Neural cell (in vitro differentiated cells): Measurements from ENCODE around the gene TMEM253. TPM values are rescaled to one million over a fixed set of nuclear protein-coding genes. Genes with fewer than 3 reads are reported as not detected.

Experiments used
- polyA plus RNA-seq: library from polyadenylated mRNA; depleted of rRNA; stranded (reverse); fragments of >200 nt; gene quantifications from 2 replicates; pipeline ENCODE4 v1.2.3, GENCODE V29; 2014
- small RNA-seq, 3 experiments: library from RNA; depleted of rRNA; stranded (forward); fragments of <200 nt; gene quantifications; one replicate each; pipeline ENCODE3, GENCODE V24; 2012

Gene TMEM253
- polyA plus RNA-seq, 1 donor from 2014 or later = 0.26 TPM

Small RNA genes lying within 50 kb of the gene (small RNA-seq; reads per million reads assigned to genes)
- 0 reads per million in 3 experiments for gene RNU6-252P

Other genes with a start within 250 kb of the TMEM253 start
- gene RNASE3, start 209.7 kb upstream of the TMEM253 start, polyA plus RNA-seq = not detected in 2 replicates
- 0.68 TPM in 1 of 2 replicates, not detected in the other for gene RNASE2, start 145.6 kb upstream of the TMEM253 start, polyA plus RNA-seq
- 231 and 281 TPM in 2 replicates for gene METTL17, start 111.1 kb upstream of the TMEM253 start, polyA plus RNA-seq
- gene SLC39A2, start 101.8 kb upstream of the TMEM253 start, polyA plus RNA-seq = not detected in 2 replicates
- 30.8 and 43.3 TPM in 2 replicates for gene NDRG2, start 76.0 kb upstream of the TMEM253 start, polyA plus RNA-seq
- not detected in 2 replicates for gene TPPP2, start 70.8 kb upstream of the TMEM253 start, polyA plus RNA-seq
- not detected in 2 replicates for gene RNASE13, start 66.3 kb upstream of the TMEM253 start, polyA plus RNA-seq
- not detected in 2 replicates for gene RNASE7, start 58.7 kb upstream of the TMEM253 start, polyA plus RNA-seq
- gene RNASE8, start 43.2 kb upstream of the TMEM253 start, polyA plus RNA-seq = not detected in 2 replicates
- gene ARHGEF40, start 30.8 kb upstream of the TMEM253 start, polyA plus RNA-seq = 28.9 and 32.4 TPM in 2 replicates
- 40.6 and 51.2 TPM in 2 replicates for gene ZNF219, start 2.4 kb upstream of the TMEM253 start, polyA plus RNA-seq
- gene OR5AU1, start 55.0 kb downstream of the TMEM253 start, polyA plus RNA-seq = not detected in 2 replicates
- gene HNRNPC, start 168.4 kb downstream of the TMEM253 start, polyA plus RNA-seq = 1,176 and 1,189 TPM in 2 replicates
- not detected in 2 replicates for gene RPGRIP1, start 179.0 kb downstream of the TMEM253 start, polyA plus RNA-seq